T-helper 2 cell treated with Interferon-gamma antibody and Interleukin-4, amounts not matched to agents 5 μg/mL and 100 μg/mL, for 36 hours (primary cell): Measurements from ENCODE around the gene RAB3GAP1.
"Not testable (repeated sequence)": the region's sequence is repeated elsewhere in the genome, so short reads cannot be mapped to it uniquely, and the experiment has no call there.

Source experiments
- DNase-seq: peaks from one replicate; pipeline ENCODE4 v3.0.0; 2021; ENCODE audit warnings: low spot score
- H3K27ac Mint-ChIP-seq: one replicate; pipeline ENCODE4 v1.8.0; 2021; ENCODE audit warnings: mild to moderate bottlenecking, mixed read lengths
- H3K27me3 Mint-ChIP-seq: one replicate; pipeline ENCODE4 v1.8.0; 2021; ENCODE audit warnings: low read depth, mixed read lengths
- H3K36me3 Mint-ChIP-seq: one replicate; pipeline ENCODE4 v1.8.0; 2021; ENCODE audit warnings: low read depth, mixed read lengths
- H3K4me1 Mint-ChIP-seq: one replicate; pipeline ENCODE4 v1.8.0; 2021; ENCODE audit warnings: low read depth, mixed read lengths
- H3K4me3 Mint-ChIP-seq: one replicate; pipeline ENCODE4 v1.8.0; 2022; ENCODE audit warnings: mild to moderate bottlenecking, moderate library complexity, mixed read lengths
- H3K9me3 Mint-ChIP-seq: one replicate; pipeline ENCODE4 v1.8.0; 2021; ENCODE audit warnings: mixed read lengths

Gene RAB3GAP1

GRCh38 chr2:135099802-135100483, 47.9 kb downstream of the RAB3GAP1 start:
- Mint-ChIP-seq H3K36me3 (peaks cover 40% of the 10 kb centered on the region), H3K4me3 (peak overlapping the region; percentile 38), H3K9me3 (peaks cover 12% of the 10 kb centered on the region), H3K27me3 (no peaks in the 10 kb centered on the region), H3K4me1 (peaks cover 13% of the 10 kb centered on the region), H3K27ac (no peak overlapping the region)
- no peak for DNase-seq

- no peak overlapping the region for H3K4me3 Mint-ChIP-seq
- no peak for DNase-seq
- H3K4me1 Mint-ChIP-seq = peaks cover 8% of the 10 kb centered on the region
- peaks cover 53% of the 10 kb centered on the region for H3K36me3 Mint-ChIP-seq
- H3K27ac Mint-ChIP-seq = no peak overlapping the region
- peaks cover 19% of the 10 kb centered on the region for H3K9me3 Mint-ChIP-seq
- H3K27me3 Mint-ChIP-seq = no peaks in the 10 kb centered on the region
Measured at GRCh38 chr2:135103843-135104242, 51.8 kb downstream of the RAB3GAP1 start.

GRCh38 chr2:135105513-135106316, 53.6 kb downstream of the RAB3GAP1 start:
- H3K27me3 Mint-ChIP-seq, H3K27ac Mint-ChIP-seq, H3K4me1 Mint-ChIP-seq, H3K4me3 Mint-ChIP-seq, DNase-seq: not testable (repeated sequence)
- Mint-ChIP-seq H3K36me3 (peaks cover 46% of the 10 kb centered on the region), H3K9me3 (peaks cover 19% of the 10 kb centered on the region)

- no peak overlapping the region for H3K4me3 Mint-ChIP-seq
- H3K27me3 Mint-ChIP-seq = no peaks in the 10 kb centered on the region
- H3K4me1 Mint-ChIP-seq = no peaks in the 10 kb centered on the region
- peaks cover 5% of the 10 kb centered on the region for H3K36me3 Mint-ChIP-seq
- no peak overlapping the region for H3K27ac Mint-ChIP-seq
- DNase-seq = no peak
- H3K9me3 Mint-ChIP-seq = no peaks in the 10 kb centered on the region
Measured at GRCh38 chr2:135113322-135113721, 61.2 kb downstream of the RAB3GAP1 start.

- Mint-ChIP-seq H3K27me3 (no peaks in the 10 kb centered on the region), H3K27ac (no peak overlapping the region), H3K4me1 (no peaks in the 10 kb centered on the region), H3K36me3 (peaks cover 11% of the 10 kb centered on the region), H3K4me3 (no peak overlapping the region), H3K9me3 (no peaks in the 10 kb centered on the region)
- DNase-seq = no peak
Measured at GRCh38 chr2:135119582-135119981, 67.5 kb downstream of the RAB3GAP1 start.

- Mint-ChIP-seq H3K4me3 (no peak overlapping the region), H3K27ac (no peak overlapping the region), H3K27me3 (no peaks in the 10 kb centered on the region), H3K36me3 (peaks cover 18% of the 10 kb centered on the region), H3K9me3 (no peaks in the 10 kb centered on the region), H3K4me1 (no peaks in the 10 kb centered on the region)
- DNase-seq = no peak
Measured at GRCh38 chr2:135121016-135121657, 69.0 kb downstream of the RAB3GAP1 start.

- H3K36me3 Mint-ChIP-seq = peaks cover 18% of the 10 kb centered on the region
- not testable (repeated sequence) for H3K27me3 Mint-ChIP-seq, H3K4me1 Mint-ChIP-seq, H3K4me3 Mint-ChIP-seq, DNase-seq, H3K9me3 Mint-ChIP-seq, H3K27ac Mint-ChIP-seq
Measured at GRCh38 chr2:135121658-135122039, 69.6 kb downstream of the RAB3GAP1 start.

- Mint-ChIP-seq H3K4me1 (no peaks in the 10 kb centered on the region), H3K36me3 (peaks cover 29% of the 10 kb centered on the region), H3K27me3 (no peaks in the 10 kb centered on the region), H3K27ac (no peak overlapping the region), H3K4me3 (no peak overlapping the region), H3K9me3 (no peaks in the 10 kb centered on the region)
- DNase-seq = no peak
Measured at GRCh38 chr2:135124924-135125886, 73.1 kb downstream of the RAB3GAP1 start.

- Mint-ChIP-seq H3K27me3 (no peaks in the 10 kb centered on the region), H3K27ac (no peak overlapping the region), H3K9me3 (no peaks in the 10 kb centered on the region), H3K36me3 (peaks cover 29% of the 10 kb centered on the region), H3K4me1 (no peaks in the 10 kb centered on the region), H3K4me3 (no peak overlapping the region)
- no peak for DNase-seq
Measured at GRCh38 chr2:135125940-135126339, 73.8 kb downstream of the RAB3GAP1 start.

GRCh38 chr2:135130751-135131150, 78.7 kb downstream of the RAB3GAP1 start:
- Mint-ChIP-seq H3K4me1 (no peaks in the 10 kb centered on the region), H3K4me3 (no peak overlapping the region), H3K36me3 (peaks cover 44% of the 10 kb centered on the region), H3K9me3 (no peaks in the 10 kb centered on the region), H3K27ac (no peak overlapping the region), H3K27me3 (no peaks in the 10 kb centered on the region)
- no peak for DNase-seq

GRCh38 chr2:135132314-135132713, 80.2 kb downstream of the RAB3GAP1 start:
- no peak for DNase-seq
- no peaks in the 10 kb centered on the region for H3K9me3 Mint-ChIP-seq
- no peaks in the 10 kb centered on the region for H3K27me3 Mint-ChIP-seq
- peaks cover 50% of the 10 kb centered on the region for H3K36me3 Mint-ChIP-seq
- H3K4me1 Mint-ChIP-seq = no peaks in the 10 kb centered on the region
- H3K4me3 Mint-ChIP-seq = no peak overlapping the region
- no peak overlapping the region for H3K27ac Mint-ChIP-seq

- Mint-ChIP-seq H3K4me1 (no peaks in the 10 kb centered on the region), H3K27ac (no peak overlapping the region), H3K27me3 (no peaks in the 10 kb centered on the region), H3K9me3 (peaks cover 34% of the 10 kb centered on the region), H3K4me3 (no peak overlapping the region), H3K36me3 (peaks cover 65% of the 10 kb centered on the region)
- DNase-seq = no peak
Measured at GRCh38 chr2:135140606-135141005, 88.5 kb downstream of the RAB3GAP1 start.

- Mint-ChIP-seq H3K27ac (no peak overlapping the region), H3K4me3 (no peak overlapping the region), H3K36me3 (peaks cover 54% of the 10 kb centered on the region), H3K9me3 (peaks cover 34% of the 10 kb centered on the region), H3K27me3 (no peaks in the 10 kb centered on the region), H3K4me1 (no peaks in the 10 kb centered on the region)
- DNase-seq = no peak
Measured at GRCh38 chr2:135142323-135142722, 90.2 kb downstream of the RAB3GAP1 start.
